ENCODE data around the gene FAM53B.

FAM53B gene

DNA sequence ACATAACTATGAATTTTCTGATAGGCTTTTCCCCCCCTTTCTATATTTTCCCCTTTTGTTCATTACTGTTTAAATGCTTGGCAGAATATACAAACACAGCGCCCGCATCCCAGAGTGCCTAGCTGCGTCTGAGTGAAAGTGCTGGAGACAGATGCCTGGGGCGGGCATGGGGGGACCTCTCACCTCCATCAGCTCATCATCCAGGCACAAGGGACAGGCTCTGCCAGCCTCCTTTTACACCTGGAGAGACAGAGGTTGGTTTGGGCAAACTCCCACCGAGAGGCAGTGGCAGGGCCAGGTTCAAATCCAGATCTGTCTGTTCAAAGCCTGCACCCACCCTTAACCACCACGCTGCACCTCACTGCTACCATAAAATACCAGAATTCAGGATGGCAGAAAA, 104.5 kb downstream of the FAM53B start:
- TF ChIP-seq, protein P1, sequence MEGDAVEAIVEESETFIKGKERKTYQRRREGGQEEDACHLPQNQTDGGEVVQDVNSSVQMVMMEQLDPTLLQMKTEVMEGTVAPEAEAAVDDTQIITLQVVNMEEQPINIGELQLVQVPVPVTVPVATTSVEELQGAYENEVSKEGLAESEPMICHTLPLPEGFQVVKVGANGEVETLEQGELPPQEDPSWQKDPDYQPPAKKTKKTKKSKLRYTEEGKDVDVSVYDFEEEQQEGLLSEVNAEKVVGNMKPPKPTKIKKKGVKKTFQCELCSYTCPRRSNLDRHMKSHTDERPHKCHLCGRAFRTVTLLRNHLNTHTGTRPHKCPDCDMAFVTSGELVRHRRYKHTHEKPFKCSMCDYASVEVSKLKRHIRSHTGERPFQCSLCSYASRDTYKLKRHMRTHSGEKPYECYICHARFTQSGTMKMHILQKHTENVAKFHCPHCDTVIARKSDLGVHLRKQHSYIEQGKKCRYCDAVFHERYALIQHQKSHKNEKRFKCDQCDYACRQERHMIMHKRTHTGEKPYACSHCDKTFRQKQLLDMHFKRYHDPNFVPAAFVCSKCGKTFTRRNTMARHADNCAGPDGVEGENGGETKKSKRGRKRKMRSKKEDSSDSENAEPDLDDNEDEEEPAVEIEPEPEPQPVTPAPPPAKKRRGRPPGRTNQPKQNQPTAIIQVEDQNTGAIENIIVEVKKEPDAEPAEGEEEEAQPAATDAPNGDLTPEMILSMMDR (conservative IDR thresholded peaks at IDR 0.05; ENCODE audit: control insufficient read depth, insufficient read depth, low read depth, low read length), result no peak
- no peak overlapping the region for H3K4me3 ChIP-seq (ENCODE audit: control insufficient read depth, low read depth, low read length)
- DNase-seq (ENCODE audit: low read depth), result no peak

DNA sequence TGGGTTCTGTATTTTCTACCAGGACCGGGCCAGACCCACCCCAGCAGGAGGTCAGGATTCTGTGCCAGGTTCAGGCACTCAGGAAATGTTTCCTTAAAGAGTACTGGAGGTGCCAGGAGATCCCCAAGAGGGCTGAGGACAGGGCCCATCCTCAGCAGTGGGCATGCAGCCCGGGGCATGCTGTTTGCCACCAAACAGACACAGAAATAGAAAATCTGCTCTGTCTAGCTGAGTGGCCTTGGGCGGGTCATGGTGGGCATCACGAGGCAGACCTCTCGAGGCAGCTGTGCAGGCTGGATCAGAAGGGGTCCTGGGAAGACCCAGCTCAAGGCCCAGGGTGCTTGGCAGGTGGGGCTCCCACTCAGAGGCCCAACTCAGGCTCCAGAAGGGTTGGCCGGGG, 105.0 kb downstream of the FAM53B start:
- TF ChIP-seq, protein P1 (conservative IDR thresholded peaks at IDR 0.05; ENCODE audit: control insufficient read depth, insufficient read depth, low read depth, low read length), result no peak
- H3K4me3 ChIP-seq (ENCODE audit: control insufficient read depth, low read depth, low read length), result no peak overlapping the region
- DNase-seq (ENCODE audit: low read depth), result no peak

DNA sequence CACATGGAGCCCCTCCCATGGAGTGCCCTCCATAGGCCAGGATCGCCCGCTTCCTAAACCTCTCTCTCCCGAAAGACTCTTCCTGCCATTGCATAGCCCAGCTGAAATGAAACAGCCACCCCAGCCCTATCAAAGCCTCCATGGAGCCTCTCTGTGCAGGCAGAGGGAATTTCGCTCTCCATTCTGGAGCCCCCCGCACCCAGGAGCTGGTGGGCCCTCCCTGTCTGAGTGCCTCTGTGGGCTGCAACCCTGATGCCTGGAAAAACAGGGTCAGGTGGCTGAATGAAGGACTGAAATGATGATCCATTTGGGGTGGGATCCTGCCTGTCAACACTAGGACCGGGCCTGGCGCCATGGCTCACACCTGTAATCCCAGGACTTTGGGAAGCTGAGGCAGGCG, 106.4 kb downstream of the FAM53B start:
- TF ChIP-seq, protein P1 (conservative IDR thresholded peaks at IDR 0.05; ENCODE audit: control insufficient read depth, insufficient read depth, low read depth, low read length), result no peak
- no peak overlapping the region for H3K4me3 ChIP-seq (ENCODE audit: control insufficient read depth, low read depth, low read length)
- no peak for DNase-seq (ENCODE audit: low read depth)

DNA sequence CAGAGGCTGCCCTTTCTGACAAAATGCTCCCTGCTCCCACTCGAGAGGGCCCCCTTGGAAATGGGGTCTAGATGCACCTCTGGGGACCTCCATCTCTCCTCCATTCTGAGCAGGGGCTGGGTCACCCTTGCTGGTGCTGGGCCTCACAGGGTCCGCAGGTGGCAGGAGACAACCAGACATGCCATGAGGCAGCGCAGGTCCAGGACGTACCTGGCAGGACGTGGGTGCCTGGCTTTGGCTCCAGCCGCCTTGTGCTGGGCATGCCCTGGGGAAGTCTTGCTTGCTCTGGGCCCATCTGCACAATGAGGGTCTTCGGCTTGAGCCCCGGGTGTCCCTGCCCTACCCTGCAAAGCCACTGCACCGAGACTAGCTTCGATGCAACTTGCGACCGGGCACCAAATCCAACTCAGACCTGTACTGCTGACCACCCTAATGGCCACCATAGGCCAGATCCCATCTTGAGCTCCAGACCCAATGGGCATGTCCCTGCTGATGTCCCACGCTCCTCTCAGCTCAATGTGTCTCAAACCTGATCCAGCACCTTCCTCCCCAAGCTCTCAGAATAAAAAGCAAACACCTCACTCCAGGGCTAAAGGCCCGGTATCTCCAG, 107.0 kb downstream of the FAM53B start:
- DNase-seq (ENCODE audit: low read depth), result no peak
- TF ChIP-seq, protein P1 (conservative IDR thresholded peaks at IDR 0.05; ENCODE audit: control insufficient read depth, insufficient read depth, low read depth, low read length), result no peak
- H3K4me3 ChIP-seq (ENCODE audit: control insufficient read depth, low read depth, low read length), result no peak overlapping the region

DNA sequence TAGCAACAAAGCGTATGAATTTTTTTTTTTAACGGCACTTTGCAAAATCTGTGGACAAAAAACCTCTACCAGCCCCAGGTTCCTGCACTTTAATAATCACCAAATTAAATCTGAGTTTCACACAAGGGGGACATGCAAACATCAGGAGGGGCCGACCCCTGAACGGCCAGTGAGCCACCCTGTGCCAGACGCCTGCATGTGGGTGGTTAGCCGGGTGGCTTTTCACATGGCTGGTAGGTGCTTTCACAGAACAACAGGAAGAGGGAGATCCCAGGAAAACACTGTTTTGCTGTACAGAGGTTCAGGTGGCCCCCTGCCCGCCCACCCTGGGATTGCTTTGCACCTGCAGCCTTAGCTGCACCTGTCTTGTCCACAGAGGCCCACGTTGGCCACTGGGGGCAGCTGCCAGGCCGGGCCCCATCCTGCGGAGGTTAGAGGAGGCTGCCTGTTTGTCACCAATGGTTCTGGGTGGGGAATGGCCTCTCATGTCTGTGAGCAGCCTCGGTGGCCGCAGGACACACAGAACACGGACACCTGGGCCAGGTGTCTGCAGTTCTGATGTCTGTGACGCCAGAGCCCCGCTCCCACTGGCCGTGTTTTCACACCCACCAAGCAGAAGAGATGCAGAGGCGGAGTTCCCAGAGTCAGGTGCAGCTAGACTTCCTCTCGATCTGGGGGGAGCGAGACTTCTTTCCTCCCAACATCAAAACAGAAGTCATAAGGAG, 107.7 kb downstream of the FAM53B start:
- DNase-seq (ENCODE audit: low read depth), result no peak
- TF ChIP-seq, protein P1 (conservative IDR thresholded peaks at IDR 0.05; ENCODE audit: control insufficient read depth, insufficient read depth, low read depth, low read length), result no peak
- H3K4me3 ChIP-seq (ENCODE audit: control insufficient read depth, low read depth, low read length), result no peak overlapping the region

DNA sequence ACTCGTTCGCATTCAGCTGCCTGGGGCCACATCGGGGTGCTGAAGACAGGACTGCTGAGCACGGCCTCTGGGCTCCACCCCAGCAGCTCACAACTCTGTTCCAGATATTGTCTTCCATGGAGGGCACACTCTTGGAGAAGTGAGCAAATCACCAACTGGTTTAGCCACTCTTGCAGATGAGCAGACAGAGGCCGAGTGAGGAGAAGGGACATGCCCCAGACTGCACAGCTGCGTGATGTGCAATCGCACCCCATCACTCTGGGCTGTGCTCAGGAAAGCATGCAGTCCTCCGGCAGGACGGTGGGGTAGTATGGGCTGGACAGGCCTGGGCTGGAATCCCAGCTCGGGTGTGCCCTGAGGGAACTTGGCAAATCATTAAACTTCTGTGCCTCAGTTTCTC, 111.6 kb downstream of the FAM53B start:
- TF ChIP-seq, protein P1 (conservative IDR thresholded peaks at IDR 0.05; ENCODE audit: control insufficient read depth, insufficient read depth, low read depth, low read length), result no peak
- H3K4me3 ChIP-seq (ENCODE audit: control insufficient read depth, low read depth, low read length), result no peak overlapping the region
- no peak for DNase-seq (ENCODE audit: low read depth)
